HG02970 (cell line): ENCODE data around the gene RFX2.

ENCODE experiments used
- ATAC-seq: cut with Tn5 transposase; IDR thresholded peaks from one replicate; pipeline ENCODE4 v1.9.1; 2021; ENCODE audit warnings: mild to moderate bottlenecking, moderate library complexity, moderate number of reproducible peaks; ENCODE audit not compliant: unreplicated experiment, low FRiP score

Gene RFX2

GRCh38 chr19:6062274-6062673 is 48.0 kb downstream of the RFX2 start:
- ATAC-seq = no peak

- ATAC-seq = no peak
Observed at GRCh38 chr19:6061376-6062130, 48.7 kb downstream of the RFX2 start.

- no peak for ATAC-seq
Observed at GRCh38 chr19:6060600-6061375, 49.5 kb downstream of the RFX2 start.

GRCh38 chr19:6059988-6060599 is 50.2 kb downstream of the RFX2 start:
- ATAC-seq = no peak

- ATAC-seq = no peak
Observed at GRCh38 chr19:6059396-6059947, 50.8 kb downstream of the RFX2 start.

- ATAC-seq = no peak
Observed at GRCh38 chr19:6058518-6059201, 51.6 kb downstream of the RFX2 start.

GRCh38 chr19:6057651-6058517 is 52.4 kb downstream of the RFX2 start:
- ATAC-seq = no peak

- no peak for ATAC-seq
Observed at GRCh38 chr19:6056801-6057650, 53.3 kb downstream of the RFX2 start.

- ATAC-seq = no peak
Observed at GRCh38 chr19:6056282-6056741, 54.0 kb downstream of the RFX2 start.

GRCh38 chr19:6055013-6055795 is 55.1 kb downstream of the RFX2 start:
- no peak for ATAC-seq

- ATAC-seq = no peak
Observed at GRCh38 chr19:6048793-6049405, 61.4 kb downstream of the RFX2 start.

GRCh38 chr19:6048348-6048747 is 62.0 kb downstream of the RFX2 start:
- ATAC-seq = no peak

GRCh38 chr19:6047741-6048251 is 62.5 kb downstream of the RFX2 start:
- ATAC-seq = no peak

- ATAC-seq = no peak
Observed at GRCh38 chr19:6047256-6047655, 63.0 kb downstream of the RFX2 start.

GRCh38 chr19:6045108-6045507 is 65.2 kb downstream of the RFX2 start:
- ATAC-seq = no peak

- ATAC-seq = no peak
Observed at GRCh38 chr19:6044056-6044805, 66.1 kb downstream of the RFX2 start.
